Fibroblast of the aortic adventitia (primary cell): ENCODE data around the gene FNDC3A. TPM values are rescaled to one million over a fixed set of nuclear protein-coding genes. Genes with fewer than 3 reads are reported as not detected.
A peak's percentile ranks its signal among the peaks of the same experiment; 100 is the strongest.

Source experiments
- DNase-seq: peaks from one replicate; pipeline ENCODE4 v3.0.0-alpha.2; 2010; ENCODE audit warnings: low read depth
- H3K4me3 ChIP-seq: 2 replicates; pipeline ENCODE4 v1.5.1; 2011; ENCODE audit warnings: low read depth, mild to moderate bottlenecking, control low read depth, low read length, moderate library complexity
- CTCF ChIP-seq: IDR thresholded peaks from 2 replicates; pipeline ENCODE4 v1.5.1; 2011; ENCODE audit warnings: mild to moderate bottlenecking, low read length, control low read depth, inconsistent platforms; ENCODE audit not compliant: insufficient read depth
- total RNA-seq: library from RNA; depleted of rRNA; stranded (reverse); fragments of >200 nt; gene quantifications from 2 replicates; pipeline ENCODE4 v1.2.3, GENCODE V29; 2012; ENCODE audit warnings: low replicate concordance

Gene FNDC3A
- total RNA-seq, 1 donor: 71.6 TPM

GRCh38 chr13:49235856-49236431 is 260.2 kb downstream of the FNDC3A start:
- DNase-seq: no peak
- no peak overlapping the region for H3K4me3 ChIP-seq
- no peak for TF ChIP-seq CTCF

GRCh38 chr13:49238621-49239020 is 262.9 kb downstream of the FNDC3A start:
- H3K4me3 ChIP-seq: no peak overlapping the region
- DNase-seq: no peak
- no peak for TF ChIP-seq CTCF

GRCh38 chr13:49240017-49240416 is 264.3 kb downstream of the FNDC3A start:
- peak; percentile 62 for TF ChIP-seq CTCF
- peak; percentile 45 for DNase-seq
- H3K4me3 ChIP-seq: no peak overlapping the region

GRCh38 chr13:49241296-49241695 is 265.6 kb downstream of the FNDC3A start:
- TF ChIP-seq CTCF: no peak
- peak; percentile 47 for DNase-seq
- no peak overlapping the region for H3K4me3 ChIP-seq

- no peak for TF ChIP-seq CTCF
- no peak overlapping the region for H3K4me3 ChIP-seq
- no peak for DNase-seq
Measured at GRCh38 chr13:49245101-49245500, 269.4 kb downstream of the FNDC3A start.

GRCh38 chr13:49246850-49247642 is 271.3 kb downstream of the FNDC3A start:
- peak overlapping the region; percentile 98 for H3K4me3 ChIP-seq
- TF ChIP-seq CTCF: no peak
- DNase-seq: no peak
